ENCODE results near the gene SMURF2.
"Not testable (repeated sequence)": the region's sequence is repeated elsewhere in the genome, so short reads cannot be mapped to it uniquely, and the experiment has no call there.

Gene SMURF2

DNA sequence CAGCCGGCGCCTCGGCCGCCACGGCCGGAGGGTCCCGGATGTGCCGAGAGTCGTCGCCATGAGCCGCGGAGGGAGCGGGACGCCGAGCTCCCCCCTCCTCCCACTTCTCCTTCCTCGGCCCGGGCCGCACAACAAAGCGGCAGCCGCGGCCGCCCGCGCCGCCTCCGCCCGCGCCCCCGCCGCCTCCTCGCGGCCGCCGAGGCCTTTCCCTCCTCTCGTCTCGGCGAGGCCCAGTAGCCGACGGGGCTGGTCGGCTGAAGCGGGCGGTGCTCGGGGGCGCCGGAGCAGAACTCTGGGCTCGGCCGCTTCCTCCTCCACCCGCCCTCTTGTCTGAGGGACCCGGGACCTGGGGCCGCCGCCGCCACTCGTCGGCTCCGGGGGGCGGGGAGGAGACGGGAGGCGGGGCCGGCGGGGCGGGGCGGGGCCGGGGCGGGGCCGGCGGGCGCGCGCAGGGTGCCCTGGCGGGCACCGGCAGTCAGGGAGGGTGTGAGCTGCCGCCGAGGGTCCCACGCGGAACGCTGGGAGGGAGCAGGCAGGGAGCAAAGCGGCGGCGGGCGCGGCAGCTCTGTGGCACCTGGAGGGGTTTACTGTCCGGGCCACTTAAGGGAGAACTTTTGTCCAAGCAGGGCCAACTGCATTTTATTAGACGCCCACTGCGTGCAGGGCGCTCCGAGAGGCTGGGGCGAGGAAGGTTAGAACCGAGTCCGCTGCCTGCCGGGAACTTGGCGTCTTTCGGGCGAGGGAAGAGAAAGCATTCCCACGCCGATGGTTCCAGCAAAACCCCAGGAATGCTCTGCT is at the start of gene SMURF2:
SMURF2 (minus strand) TSS at position 332 of the 798 bp plus-strand sequence. CDS start 427 bp downstream, outside the sequence.
- peak; percentile 79 for DNase-seq

DNA sequence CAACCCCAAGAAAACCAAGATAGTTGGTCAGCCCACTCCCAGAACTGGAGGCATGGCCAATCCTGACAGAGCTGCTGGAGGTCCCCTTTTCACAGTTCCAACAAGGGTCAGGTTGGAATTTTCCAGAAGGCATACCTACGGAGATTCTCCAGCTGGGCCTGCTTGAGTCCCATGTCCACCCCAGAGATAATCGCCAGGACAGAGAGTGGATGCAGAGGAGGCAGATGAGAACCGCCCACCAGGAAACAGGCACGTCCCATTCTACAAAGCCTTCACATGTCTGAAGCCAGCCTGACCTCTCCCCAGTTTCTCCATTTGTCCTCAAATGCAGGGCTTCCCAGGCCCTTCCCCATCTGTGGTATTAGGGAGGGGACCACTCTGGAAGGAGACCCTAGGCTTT is 47.4 kb upstream of the SMURF2 start:
- DNase-seq, result no peak

DNA sequence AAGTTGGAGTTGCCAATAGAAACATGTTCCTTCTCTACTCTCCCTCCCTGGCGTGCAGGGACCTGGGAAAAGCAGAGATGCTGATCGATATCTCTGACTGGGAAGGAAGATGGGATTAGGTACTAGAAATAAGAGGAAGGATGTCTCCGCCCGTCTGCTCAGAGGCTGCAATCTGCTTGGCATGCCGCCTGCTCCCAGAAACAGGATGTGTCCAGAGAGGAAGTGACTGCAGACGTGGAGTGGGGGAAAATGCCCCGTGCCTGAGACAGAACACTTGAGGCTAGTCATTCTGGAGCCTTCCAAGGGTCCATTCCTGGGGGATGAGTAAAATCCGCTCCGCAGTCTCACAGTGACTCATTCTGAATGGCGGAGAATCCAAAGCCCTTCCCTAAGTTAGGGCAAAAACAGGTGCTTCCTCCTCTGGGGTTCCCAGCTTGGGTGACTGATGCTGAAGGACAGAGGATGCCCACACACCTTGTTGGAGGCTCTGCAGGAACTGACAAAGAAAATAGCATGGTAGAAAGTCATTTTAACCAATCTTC is 45.0 kb upstream of the SMURF2 start:
- DNase-seq, result no peak

DNA sequence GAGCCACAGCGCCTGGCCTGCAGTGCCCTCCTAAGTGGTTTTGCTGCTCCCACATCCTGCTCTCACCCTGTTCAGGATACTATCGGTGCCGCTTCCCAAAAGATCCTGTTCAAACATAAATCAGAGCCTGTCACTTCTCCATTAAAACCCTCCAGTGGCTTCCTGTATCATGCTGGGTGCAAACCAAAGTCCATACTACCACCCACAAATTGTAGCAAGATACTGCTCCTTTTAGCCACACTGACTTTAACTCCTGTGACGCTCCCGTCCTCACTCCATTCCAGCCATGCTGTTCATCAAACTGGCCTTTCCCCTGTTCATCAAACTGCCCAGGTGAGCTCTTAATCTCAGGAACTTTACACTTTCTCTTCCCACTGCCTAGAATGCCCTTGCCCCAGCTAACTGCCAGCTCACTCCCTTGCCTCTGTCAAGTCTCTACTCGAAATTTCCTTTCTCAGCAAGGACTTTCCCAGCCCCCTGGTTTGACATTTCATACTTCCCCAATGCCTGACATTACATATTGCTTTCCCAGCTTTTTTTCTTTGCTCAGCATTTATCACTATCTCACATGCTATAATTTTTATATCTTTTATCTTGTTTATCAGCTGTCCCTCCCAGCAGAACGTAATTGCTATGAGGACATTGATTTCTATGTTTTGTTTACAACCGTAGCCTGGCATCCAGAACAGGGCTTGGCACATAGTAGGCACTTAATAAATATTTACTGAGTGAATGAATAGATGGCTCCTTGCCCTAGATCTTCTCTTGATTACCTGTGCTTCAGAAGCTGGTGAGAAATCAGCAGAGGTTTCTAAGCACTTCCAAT is 44.3 kb upstream of the SMURF2 start:
- DNase-seq, result no peak

DNA sequence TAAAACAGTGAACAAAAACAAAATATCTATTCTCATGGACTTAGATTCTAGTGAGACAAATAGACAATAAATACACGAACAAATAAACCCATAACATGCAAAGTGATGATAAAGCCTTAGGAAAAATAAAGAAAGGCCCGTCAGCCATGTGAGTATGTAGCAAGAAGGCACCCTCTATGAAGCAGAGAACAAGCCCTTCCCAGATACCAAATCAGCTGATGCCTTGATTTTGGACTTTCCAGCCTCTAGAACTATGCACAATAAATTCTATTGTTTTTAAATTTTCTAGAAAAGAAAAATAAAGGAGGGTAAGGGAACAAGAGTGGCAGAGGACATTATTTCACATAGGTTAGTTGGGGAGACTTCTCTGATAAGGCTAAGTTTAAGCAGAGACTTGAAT is 40.7 kb upstream of the SMURF2 start:
- no peak for DNase-seq

DNA sequence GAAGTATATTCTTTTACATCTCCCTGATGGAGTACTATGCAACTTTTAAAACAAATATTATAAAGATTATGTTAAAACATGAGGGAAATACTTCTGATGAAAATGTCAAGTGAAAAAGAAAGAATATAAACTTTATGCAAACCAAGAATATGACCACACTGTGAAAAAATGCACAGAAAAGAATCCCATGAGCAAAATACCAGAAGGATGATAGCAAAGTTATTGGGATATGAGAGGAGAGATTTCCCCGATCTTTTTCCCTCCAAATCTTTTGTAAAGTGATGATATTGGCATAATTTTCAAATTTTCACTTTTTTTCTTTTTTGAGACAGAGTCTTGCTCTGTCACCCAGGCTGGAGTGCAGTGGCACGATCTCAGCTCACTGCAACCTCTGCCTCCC is 36.6 kb upstream of the SMURF2 start:
- DNase-seq, result no peak

DNA sequence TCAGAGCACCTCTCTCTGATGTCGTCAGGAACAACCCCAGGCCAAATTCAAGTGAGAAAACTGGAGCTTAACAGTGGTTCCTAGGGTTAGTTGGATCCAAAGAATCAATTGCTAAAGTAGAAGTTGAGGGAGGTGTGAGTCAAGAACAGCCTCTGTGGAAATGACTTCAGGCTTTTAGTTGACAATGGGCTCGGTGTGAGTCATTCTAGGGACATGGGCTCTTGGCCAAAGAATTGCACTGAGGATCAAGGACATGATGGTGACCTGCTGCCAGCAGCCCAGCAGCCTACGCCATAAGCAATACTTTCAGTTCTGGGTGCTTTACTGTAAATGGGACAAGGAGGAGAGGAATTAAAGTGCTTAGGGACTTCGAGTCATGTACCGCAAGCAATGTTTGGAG is 32.1 kb upstream of the SMURF2 start:
- DNase-seq, result no peak

DNA sequence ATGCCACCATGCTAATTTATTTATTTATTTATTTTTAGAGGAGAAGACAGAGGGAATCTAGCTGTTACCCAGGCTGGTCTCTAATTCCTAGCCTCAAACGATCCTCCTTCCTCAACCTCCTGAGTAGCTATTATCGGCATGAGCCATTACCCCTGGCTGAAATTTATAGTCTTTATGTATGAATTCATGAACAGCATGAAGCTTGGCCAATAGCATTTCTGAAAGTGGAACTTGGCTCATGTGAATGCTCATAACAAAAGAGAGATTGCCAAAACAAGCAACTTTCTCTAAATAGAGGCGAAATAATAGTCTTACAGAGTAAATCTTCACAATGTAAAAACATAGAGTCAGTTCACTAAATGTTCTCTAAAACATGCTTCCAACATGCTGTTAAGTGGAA is 30.1 kb upstream of the SMURF2 start:
- DNase-seq, result no peak

DNA sequence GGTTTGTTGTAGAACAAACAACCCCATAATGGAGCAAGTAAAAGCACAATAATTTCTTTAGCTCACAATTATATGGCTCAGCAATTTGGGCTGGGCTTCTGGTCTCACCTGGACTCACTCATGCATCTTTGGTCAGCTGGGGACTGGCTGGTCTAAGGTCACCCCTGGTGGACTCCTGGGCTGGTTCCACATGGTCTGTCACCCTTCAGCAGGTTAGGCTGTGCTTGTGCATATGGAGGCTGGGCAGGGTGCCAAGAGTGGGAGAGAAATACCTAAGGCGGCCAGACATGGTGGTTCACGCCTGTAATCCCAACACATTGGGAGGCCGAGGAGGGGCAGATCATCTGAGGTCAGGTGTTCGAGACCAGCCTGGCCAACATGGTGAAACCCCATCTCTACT is 27.0 kb upstream of the SMURF2 start:
- no peak for DNase-seq

DNA sequence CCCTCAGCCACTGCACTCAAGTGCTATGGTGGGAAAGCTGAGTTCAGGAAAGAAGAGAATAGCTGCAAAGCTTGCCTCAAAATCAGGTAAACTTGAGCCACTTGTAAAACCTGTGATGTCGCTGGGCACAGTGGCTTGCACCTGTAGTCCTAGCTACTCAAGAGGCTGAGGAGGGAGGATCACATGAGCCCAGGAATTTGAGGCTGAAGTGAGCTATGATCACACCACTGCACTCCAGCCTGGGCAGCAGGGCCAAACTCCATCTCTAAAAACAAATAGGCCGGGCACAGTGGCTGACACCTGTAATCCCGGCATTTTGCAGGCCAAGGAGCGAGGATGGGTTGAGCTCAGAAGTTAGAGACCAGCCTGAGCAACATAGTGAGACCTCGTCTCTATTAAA is 26.4 kb upstream of the SMURF2 start:
- DNase-seq, result no peak

DNA sequence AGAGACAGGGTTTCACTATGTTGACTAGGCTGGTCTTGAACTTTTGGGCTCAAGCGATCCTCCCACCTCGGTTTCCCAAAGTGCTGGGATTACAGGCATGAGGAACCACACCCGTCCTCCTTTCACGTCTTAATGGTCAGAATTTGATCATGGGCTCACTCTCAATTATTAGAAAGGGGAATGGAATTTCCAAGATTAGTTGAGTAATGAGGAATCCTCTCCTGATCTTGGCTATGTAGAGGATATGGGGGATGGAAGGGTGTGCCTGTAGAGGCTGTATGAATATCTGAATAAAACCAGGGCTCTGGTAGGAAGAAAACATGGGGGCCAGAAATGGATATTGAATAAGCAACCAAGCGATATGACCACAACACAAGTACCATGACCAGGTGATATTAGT is 25.9 kb upstream of the SMURF2 start:
- DNase-seq, result no peak

DNA sequence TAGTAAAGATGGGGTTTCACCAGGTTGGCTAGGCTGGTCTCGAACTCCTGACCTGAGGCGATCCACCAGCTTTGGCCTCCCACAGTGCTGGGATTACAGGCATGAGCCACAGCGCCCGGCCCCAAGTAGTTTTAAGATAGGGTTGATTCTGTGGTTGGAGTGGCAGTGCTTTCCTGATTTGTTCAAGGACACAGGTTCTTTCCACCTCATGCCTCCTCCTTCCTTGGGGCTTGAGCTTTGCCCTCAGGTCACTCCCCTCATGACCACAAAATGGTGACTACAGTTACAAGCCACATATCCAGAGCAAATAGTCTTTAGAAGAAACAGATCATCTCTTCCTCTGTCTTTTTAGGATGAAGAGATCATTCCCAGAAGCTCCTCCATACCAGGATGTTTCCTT is 25.3 kb upstream of the SMURF2 start:
- DNase-seq, result no peak

DNA sequence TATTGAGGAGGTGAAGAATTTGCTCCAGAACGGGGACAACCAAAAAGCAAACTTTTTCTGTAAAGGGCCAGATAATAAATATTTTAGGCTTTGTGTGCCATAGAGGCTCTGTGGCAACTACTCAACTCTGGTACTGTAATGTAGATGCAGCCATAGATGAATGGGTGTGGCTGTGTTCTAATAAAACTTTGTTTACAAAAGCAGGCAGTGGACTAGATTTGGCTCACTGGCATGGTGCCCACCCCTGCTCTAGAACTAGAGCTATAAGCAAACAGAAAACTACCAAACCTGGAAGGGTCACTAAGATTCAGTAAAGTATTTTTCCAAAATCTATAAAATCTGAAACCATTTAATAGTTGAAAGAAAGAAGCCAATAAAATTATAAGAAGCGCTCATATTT is 24.6 kb upstream of the SMURF2 start:
- no peak for DNase-seq

DNA sequence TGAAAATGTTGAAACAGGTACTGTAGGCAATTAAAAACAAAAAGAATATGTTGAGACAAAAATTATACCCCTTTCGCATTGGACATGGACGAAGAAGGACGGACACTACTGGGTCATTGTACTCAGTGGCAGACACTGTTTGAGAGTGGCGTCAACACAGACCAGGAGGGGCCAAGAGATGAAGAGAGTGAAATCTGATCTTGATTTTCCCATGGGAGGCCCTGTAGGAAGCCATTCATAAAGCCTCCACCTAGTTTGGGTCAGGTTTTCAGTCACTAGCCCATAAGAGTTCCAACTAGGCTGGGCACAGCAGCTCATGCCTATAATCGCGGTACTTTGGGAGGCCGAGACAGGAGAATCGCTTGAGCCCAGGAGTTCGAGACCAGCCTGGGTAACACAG is 23.6 kb upstream of the SMURF2 start:
- no peak for DNase-seq

DNA sequence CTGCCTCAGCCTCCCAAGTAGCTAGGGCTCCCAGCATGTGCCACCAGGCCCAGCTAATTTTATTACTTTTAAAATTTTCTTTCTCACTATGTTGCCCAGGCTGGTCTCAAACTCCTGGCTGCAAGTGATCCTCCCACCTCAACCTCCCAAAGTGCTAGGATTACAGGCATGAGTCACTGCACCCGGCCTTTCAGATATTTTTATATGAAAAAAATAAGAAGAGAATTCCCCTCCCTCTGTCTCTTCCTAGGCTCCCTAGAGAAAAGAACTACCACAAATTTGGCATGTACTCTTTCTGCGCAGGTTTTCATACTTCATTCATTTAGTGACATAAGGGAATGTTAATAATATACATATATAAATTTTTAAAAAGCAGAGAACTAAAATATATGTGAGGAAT is 21.7 kb upstream of the SMURF2 start:
- DNase-seq, result no peak

DNA sequence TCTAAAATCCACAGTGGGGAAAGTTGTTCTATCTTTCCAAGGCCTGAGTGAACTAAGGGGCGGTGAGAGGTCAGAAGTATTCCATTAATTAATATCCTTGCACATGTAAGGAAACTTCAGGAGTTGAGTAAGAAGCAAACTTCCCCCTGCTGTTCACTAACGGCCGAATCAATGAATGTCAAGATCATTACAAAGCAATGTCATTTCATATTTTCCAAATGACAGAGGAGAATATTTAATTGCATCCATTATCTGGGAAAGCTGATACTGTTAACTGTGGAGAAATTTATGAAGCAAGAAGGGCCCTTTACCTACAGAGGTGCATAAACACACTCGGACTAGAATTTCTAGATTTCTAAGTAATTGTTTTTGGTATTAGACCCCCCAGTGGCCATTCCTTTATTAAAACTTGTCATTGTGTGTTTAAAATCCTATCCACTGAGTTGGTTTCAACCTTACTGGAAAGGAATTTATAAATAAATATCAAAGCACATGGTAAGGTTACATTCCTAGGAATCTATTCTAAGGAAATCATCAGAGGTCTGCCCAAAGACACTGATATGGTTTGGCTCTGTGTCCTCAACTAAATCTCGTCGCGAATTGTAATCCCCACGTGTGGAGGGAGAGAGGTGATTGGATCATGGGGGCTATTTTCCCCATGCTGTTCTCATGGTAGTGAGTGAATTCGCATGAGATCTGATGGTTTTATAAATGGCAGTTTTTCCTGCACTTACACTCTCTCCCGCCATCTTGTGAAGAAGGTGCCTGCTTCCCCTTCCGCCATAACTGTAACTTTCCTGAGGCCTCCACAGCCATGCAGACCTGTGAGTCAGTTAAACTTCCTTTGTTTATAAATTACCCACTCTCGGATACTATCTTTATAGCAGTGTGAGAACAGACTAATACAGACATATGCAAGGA is 20.4 kb upstream of the SMURF2 start:
- no peak for DNase-seq

DNA sequence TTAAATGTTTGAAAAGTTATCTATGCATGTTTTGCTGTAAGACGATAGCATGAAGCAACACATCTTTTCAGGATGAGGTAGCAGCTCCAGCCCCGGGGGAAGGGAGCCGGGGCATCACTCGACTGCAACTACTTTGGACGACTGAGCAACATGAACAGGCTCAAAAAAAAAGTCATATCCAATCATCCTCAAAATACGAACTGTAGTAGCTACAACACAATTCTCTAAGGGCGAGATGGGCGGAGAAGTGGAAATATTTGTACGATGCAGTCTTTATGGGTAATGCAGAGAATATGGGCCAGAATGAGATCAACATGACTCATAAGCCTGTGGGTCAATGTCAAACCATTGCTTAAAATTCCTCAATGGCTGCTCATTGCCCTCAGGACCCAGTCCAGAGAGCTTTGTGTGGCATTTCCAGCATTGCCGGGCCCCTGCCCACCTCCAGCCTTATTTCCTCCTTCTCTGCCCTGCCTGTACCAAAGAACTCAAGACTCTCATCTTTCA is 17.7 kb upstream of the SMURF2 start:
- no peak for DNase-seq

DNA sequence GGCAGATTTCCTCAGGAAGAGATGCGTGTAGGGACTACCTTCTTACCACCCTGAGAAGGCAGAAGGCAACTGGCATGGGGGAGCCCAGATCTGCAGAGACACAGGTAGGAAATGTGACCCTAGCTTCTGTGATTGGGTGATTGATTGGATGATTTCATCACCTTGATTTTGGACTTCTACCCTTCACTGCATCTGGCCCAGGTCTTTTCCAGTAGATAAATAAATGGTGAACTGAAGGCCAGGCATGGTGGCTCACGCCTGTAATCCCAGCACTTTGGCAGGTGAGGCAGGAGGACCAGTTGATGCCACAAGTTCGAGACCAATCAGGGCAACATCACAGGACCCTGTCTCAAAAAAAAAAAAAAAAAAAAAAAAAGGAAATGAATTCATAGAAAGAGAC is 14.7 kb upstream of the SMURF2 start:
- no peak for DNase-seq

DNA sequence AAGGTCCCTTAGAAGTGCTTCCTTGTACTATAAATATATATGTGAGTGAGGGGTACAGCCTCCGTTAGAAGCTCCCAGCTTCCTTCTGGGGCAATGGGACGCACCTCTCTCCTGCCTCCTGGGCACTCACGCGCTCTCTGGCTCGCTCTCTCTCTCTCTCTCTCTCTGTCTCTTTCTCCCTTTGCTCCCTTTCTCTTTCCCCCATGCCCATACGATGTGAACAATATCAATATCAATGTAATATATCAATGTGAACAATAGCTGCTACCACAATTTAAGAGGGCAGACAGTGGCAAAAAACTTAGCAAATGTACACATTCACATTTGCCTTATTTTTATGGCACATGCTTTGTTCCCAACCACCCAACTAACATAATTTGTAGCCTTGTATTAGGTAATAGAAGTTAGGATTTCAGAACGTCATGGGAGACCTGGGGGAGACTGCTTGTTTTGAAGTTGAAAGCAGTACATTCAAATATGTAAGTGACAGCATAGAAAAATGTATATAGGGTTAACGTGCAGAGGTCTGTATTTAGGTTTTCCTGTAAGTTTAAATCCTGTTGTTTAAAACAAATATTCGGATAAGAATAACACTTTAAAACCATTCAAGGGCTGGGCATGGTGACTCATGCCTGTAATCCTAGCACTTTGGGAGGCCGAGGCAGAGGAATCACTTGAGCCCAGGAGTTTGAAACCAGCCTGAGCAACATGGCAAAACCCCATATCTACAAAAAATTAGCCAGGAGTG is 8.9 kb upstream of the SMURF2 start:
- DNase-seq, result not testable (repeated sequence)

DNA sequence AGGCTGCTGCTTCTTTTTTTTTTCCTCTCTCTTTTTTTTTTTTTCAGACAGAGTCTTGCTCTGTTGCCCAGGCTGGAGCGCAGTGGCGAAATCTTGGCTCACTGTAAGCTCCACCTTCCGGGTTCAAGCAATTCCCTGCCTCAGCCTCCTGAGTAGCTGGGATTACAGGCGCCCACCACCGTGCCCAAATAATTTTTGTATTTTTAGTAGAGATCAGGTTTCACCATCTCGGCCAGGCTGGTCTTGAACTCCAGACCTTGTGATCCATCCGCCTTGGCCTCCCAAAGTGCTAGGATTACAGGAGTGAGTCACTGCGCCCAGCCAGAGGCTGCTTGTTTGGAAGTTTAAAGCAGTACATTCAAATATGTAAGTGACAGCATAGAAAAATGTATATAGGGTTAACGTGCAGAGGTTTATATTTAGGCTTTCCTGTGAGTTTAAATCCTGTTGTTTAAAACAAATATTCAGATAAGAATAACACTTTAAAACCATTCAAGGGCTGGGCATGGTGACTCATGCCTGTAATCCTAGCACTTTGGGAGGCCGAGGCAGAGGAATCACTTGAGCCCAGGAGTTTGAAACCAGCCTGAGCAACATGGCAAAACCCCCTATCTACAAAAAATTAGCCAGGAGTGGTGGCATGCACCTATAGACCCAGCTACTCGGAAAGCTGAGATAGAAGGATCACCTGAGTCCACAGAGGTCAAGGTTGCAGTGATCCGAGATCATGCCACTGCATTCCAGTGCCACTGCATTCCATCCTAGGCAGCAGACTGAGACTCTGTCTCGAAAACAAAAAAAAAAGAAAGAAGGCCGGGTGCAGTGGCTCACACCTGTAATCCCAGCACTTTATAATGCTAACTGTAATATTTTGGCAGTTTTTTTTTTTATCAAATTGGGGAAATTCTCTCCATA is 6.0 kb upstream of the SMURF2 start:
- not testable (repeated sequence) for DNase-seq

Data from activated effector memory CD4-positive, alpha-beta T cell treated with Interleukin-2 at 50 U/mL for 16 hours (primary cell).